Vagina (tissue), 2 donors: Measurements from ENCODE around the gene TRDMT1. TPM values are rescaled to one million over a fixed set of nuclear protein-coding genes. Genes with fewer than 3 reads are reported as not detected.

Experiments used
- DNase-seq, 2 donors: peaks; one replicate each; pipeline ENCODE4 v3.0.0-alpha.2; 2017; ENCODE audit errors: extremely low spot score in 2 of 2
- H3K27ac ChIP-seq: fragments of 200-600 bp; sonication (generic); one replicate; pipeline ENCODE4 v1.5.1; 2019
- H3K27me3 ChIP-seq: fragments of 200-600 bp; sonication (generic); one replicate; pipeline ENCODE4 v1.5.1; 2019
- H3K36me3 ChIP-seq, 2 donors: fragments of 200-600 bp; sonication (generic); one replicate each; pipeline ENCODE4 v1.5.1; 2017 to 2019
- H3K4me1 ChIP-seq: fragments of 200-600 bp; sonication (generic); one replicate; pipeline ENCODE4 v1.5.1; 2019
- H3K4me3 ChIP-seq, 2 donors: fragments of 200-600 bp; sonication (generic); 1 replicate in 1 of 2; 2 replicates in 1 of 2; pipeline ENCODE4 v1.5.1; 2016 to 2019
- H3K9me3 ChIP-seq: fragments of 200-600 bp; sonication (generic); one replicate; pipeline ENCODE4 v1.5.1; 2019
- CTCF ChIP-seq, 3 experiments: fragments of 450-650 bp in 2 of 3; fragments of 200-600 bp in 1 of 3; sonication (generic) in 1 of 3; IDR thresholded peaks; one replicate each; pipeline ENCODE4 v1.5.1; 2017 to 2019; ENCODE audit warnings: antibody characterized with exemption in 3 of 3, mild to moderate bottlenecking in 2 of 3, moderate library complexity in 2 of 3
- POLR2A ChIP-seq, 2 donors: fragments of 450-650 bp; IDR thresholded peaks; one replicate each; pipeline ENCODE4 v1.6.1; 2017; ENCODE audit warnings: antibody characterized with exemption in 2 of 2, mild to moderate bottlenecking in 2 of 2, moderate library complexity in 2 of 2
- POLR2AphosphoS5 ChIP-seq, 2 donors: sonication (generic); formaldehyde crosslinking; IDR thresholded peaks; one replicate each; pipeline ENCODE4 v1.9.0; 2017; ENCODE audit warnings: antibody characterized with exemption in 2 of 2, mild to moderate bottlenecking in 2 of 2, low read depth in 1 of 2; ENCODE audit not compliant: insufficient read depth in 1 of 2
- intact Hi-C: fragments of 100-400 bp; cut with DNase I; formaldehyde crosslinking; loops from one replicate; pipeline ENCODE4 v1.15.1; 2023
- total RNA-seq: library from RNA; depleted of rRNA; stranded (reverse); fragments of >200 nt; gene quantifications from one replicate; pipeline ENCODE4 v1.2.3, GENCODE V29; 2016

The TRDMT1 gene
- total RNA-seq, 1 donor from 2014 or later: 6.1 TPM

GRCh38 chr10:17126327-17126726 lies 75.1 kb downstream of the TRDMT1 start:
- intact Hi-C loops: no loop called here
- Histone ChIP-seq H3K4me1 (no peaks in the 10 kb centered on the region), H3K36me3 (no peaks in the 10 kb centered on the region)

GRCh38 chr10:17125206-17125893 lies 76.1 kb downstream of the TRDMT1 start:
- intact Hi-C loops: no loop called here
- no peak for TF ChIP-seq POLR2AphosphoS5 (IDR thresholded peaks at IDR 0.05; ENCODE audit: insufficient read depth in 1 of 2, low read depth in 1 of 2)
- TF ChIP-seq POLR2A (IDR thresholded peaks at IDR 0.05): no peak
- no peak for TF ChIP-seq CTCF (IDR thresholded peaks at IDR 0.05)
- Histone ChIP-seq H3K4me1 (no peaks in the 10 kb centered on the region), H3K9me3 (no peaks in the 10 kb centered on the region), H3K4me3 (no peak overlapping the region), H3K27me3 (no peaks in the 10 kb centered on the region), H3K27ac (no peak overlapping the region), H3K36me3 (no peaks in the 10 kb centered on the region)
- DNase-seq: no peak

More at GRCh38 chr10:17126327-17126726, 75.1 kb downstream of the TRDMT1 start:
- DNase-seq: no peak
- Histone ChIP-seq H3K27me3 (no peaks in the 10 kb centered on the region), H3K4me3 (no peak overlapping the region), H3K27ac (no peak overlapping the region), H3K9me3 (no peaks in the 10 kb centered on the region)
- TF ChIP-seq POLR2AphosphoS5 (IDR thresholded peaks at IDR 0.05; ENCODE audit: insufficient read depth in 1 of 2, low read depth in 1 of 2) (no peak), POLR2A (IDR thresholded peaks at IDR 0.05) (no peak), CTCF (IDR thresholded peaks at IDR 0.05) (no peak)

GRCh38 chr10:17123961-17124360 lies 77.5 kb downstream of the TRDMT1 start:
- intact Hi-C loops: no loop called here
- Histone ChIP-seq H3K27me3 (no peaks in the 10 kb centered on the region), H3K4me1 (no peaks in the 10 kb centered on the region), H3K9me3 (no peaks in the 10 kb centered on the region), H3K36me3 (no peaks in the 10 kb centered on the region), H3K4me3 (no peak overlapping the region), H3K27ac (no peak overlapping the region)
- no peak for DNase-seq
- no peak for TF ChIP-seq POLR2AphosphoS5 (IDR thresholded peaks at IDR 0.05; ENCODE audit: insufficient read depth in 1 of 2, low read depth in 1 of 2)
- no peak for TF ChIP-seq POLR2A (IDR thresholded peaks at IDR 0.05)
- no peak for TF ChIP-seq CTCF (IDR thresholded peaks at IDR 0.05)

GRCh38 chr10:17122726-17123661 lies 78.5 kb downstream of the TRDMT1 start:
- Histone ChIP-seq H3K27ac (no peak overlapping the region), H3K9me3 (no peaks in the 10 kb centered on the region), H3K4me1 (no peaks in the 10 kb centered on the region), H3K27me3 (no peaks in the 10 kb centered on the region), H3K36me3 (no peaks in the 10 kb centered on the region), H3K4me3 (no peak overlapping the region)
- intact Hi-C loops: no loop called here
- TF ChIP-seq CTCF (IDR thresholded peaks at IDR 0.05) (no peak), POLR2A (IDR thresholded peaks at IDR 0.05) (no peak), POLR2AphosphoS5 (IDR thresholded peaks at IDR 0.05; ENCODE audit: insufficient read depth in 1 of 2, low read depth in 1 of 2) (no peak)
- DNase-seq: no peak
